ENCODE measurements around the gene C5AR1. TPM values are rescaled to one million over a fixed set of nuclear protein-coding genes. Genes with fewer than 3 reads are reported as not detected.
A peak's percentile ranks its signal among the peaks of the same experiment; 100 is the strongest.
"Not testable (repeated sequence)": the region's sequence is repeated elsewhere in the genome, so short reads cannot be mapped to it uniquely, and the experiment has no call there.

Gene C5AR1
- total RNA-seq, 4 donors from 2014 or later = 5.0 to 34.5 (median 12.7) TPM

DNA sequence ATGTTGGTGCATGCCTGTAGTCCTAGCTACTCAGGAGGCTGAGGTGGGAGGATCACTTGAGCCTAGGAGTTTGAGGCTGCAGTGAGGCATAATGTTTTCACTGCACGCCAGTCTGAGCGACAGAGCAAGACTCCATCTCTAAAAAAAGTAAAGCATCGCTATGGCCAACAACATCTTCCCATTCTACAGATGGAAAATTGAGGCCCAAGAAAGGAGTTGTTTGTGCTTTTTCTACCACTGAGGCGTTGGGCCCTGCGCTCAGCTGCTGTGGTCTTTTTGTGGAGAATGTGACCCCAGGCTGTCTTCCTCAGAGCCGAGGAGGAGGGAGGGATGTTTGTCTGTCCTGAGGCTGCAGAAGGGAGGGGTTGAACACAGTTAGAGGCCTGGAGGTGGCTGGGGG lies 21.8 kb downstream of the C5AR1 start:
- 70 to 77% methylated on average over 6 of the region's 6 CpGs for WGBS, 2 donors
- H3K27ac ChIP-seq = peak overlapping the region in 3 of 4 donors; percentile 19 to 72 (median 20)
- no peaks in the 10 kb centered on the region for H3K36me3 ChIP-seq
- no peaks in the 10 kb centered on the region for H3K27me3 ChIP-seq
- H3K4me1 ChIP-seq = peaks cover 0 to 5% (median 0%) of the 10 kb centered on the region in 4 donors
- H3K4me3 ChIP-seq = peak overlapping the region in 1 of 4 donors; percentile 26
- H3K9me3 ChIP-seq = no peaks in the 10 kb centered on the region
- no peak for DNase-seq (ENCODE audit: low spot score in 2 of 2)
- no peak for TF ChIP-seq POLR2A (IDR thresholded peaks at IDR 0.05)
- TF ChIP-seq, protein P1, sequence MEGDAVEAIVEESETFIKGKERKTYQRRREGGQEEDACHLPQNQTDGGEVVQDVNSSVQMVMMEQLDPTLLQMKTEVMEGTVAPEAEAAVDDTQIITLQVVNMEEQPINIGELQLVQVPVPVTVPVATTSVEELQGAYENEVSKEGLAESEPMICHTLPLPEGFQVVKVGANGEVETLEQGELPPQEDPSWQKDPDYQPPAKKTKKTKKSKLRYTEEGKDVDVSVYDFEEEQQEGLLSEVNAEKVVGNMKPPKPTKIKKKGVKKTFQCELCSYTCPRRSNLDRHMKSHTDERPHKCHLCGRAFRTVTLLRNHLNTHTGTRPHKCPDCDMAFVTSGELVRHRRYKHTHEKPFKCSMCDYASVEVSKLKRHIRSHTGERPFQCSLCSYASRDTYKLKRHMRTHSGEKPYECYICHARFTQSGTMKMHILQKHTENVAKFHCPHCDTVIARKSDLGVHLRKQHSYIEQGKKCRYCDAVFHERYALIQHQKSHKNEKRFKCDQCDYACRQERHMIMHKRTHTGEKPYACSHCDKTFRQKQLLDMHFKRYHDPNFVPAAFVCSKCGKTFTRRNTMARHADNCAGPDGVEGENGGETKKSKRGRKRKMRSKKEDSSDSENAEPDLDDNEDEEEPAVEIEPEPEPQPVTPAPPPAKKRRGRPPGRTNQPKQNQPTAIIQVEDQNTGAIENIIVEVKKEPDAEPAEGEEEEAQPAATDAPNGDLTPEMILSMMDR (IDR thresholded peaks at IDR 0.05) = no peak
- no peak for TF ChIP-seq EP300 (IDR thresholded peaks at IDR 0.05)

DNA sequence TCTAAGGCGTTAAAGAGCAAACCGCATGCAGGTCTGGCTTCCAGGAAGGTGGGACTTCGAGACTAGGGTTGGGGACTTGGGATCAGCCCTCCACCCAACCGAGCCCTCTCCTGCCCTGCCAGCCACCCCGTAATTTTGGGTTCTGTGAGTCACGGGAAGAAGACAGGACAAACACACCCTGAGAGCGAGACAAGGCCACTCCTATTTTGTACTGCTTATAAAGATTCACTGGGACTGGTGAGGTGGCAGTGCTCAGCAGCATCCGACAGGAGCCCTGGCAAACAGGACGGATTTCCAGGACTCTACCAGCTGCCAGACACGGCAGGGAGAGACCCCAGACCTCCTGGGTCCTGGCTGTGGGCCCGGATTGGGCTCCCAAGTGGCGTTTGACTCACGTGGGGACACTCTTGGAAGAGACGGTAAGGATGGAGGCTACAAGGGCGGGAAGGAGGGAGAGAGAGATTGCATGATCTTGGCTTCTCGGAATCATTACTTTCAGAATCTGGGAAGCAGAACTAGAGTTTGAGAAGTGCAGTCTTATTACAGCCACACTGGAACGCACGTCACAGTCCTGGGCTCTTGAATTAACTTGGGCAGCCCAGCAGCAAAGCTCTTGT lies 22.4 kb downstream of the C5AR1 start, which contains the start of gene C5AR2:
Gene C5AR2, plus strand, starts transcription at position 245 of the 617 bp plus-strand sequence. CDS start 8,625 bp downstream, outside the sequence.
- Histone ChIP-seq H3K36me3 (no peaks in the 10 kb centered on the region), H3K4me1 (peaks cover 0 to 5% (median 0%) of the 10 kb centered on the region in 4 donors), H3K27me3 (no peaks in the 10 kb centered on the region), H3K27ac (peak within 1 kb of the TSS in 3 of 4 donors; percentile 19 to 72 (median 43)), H3K9me3 (no peaks in the 10 kb centered on the region), H3K4me3 (peak within 1 kb of the TSS in 1 of 4 donors; percentile 26)
- WGBS, 2 donors = 50 to 53% methylated on average over 18 of the region's 18 CpGs
- TF ChIP-seq EP300 (IDR thresholded peaks at IDR 0.05) = peak in 1 of 2 donors; percentile 53
- TF ChIP-seq, protein P1 (IDR thresholded peaks at IDR 0.05) = no peak
- no peak for DNase-seq (ENCODE audit: low spot score in 2 of 2)

DNA sequence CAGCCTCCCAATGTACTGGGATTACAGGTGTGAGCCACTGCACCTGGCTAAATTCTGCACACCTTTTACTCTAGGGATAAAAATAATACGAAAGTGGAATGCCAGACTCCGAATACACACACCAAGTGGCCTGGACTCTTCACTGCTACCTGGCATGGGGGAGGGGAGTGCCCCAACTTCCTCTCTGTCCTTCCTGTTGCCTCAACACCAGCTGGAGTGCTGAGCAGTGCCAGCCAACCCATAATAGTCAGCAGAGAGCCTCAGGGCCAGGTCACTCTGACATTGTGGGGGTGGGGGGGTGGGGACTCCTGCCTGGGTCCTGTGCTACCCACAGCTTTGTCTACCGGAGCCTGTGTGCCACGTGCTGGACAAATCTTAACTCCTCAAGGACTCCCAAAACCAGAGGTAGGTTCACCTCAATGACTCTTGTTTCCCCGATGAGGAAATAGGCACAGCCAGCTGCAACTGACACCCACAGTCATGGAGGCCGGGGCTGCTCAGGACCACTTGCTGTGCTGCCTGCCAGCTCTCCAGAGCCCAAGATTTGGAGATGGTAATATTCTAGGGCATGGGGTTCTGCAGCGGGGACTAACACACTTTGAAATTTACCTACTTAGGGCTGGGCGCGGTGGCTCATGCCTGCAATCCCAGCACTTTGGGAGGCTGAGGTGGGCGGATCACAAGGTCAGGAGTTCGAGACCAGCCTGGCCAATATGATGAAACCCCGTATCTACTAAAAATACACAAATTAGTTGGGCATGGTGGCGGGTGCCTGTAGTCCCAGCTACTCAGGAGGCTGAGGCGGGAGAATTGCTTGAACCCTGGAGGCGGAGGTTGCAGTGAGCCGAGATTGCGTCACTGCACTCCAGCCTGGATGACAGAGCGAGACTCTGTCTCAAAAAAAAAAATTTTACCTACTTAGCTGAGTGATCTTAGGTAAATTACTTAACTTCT lies 27.4 kb downstream of the C5AR1 start:
- WGBS, 2 donors = 73 to 74% methylated on average over 18 of the region's 18 CpGs
- peak in 1 of 2 donors; percentile 59 for TF ChIP-seq EP300 (IDR thresholded peaks at IDR 0.05)
- H3K36me3 ChIP-seq, H3K9me3 ChIP-seq, H3K27me3 ChIP-seq, H3K4me1 ChIP-seq: not testable (repeated sequence)
- Histone ChIP-seq H3K27ac (peak overlapping the region in 1 of 4 donors; percentile 0), H3K4me3 (peak overlapping the region in 1 of 4 donors; percentile 29)
- peak; percentile 32 to 63 for DNase-seq (ENCODE audit: low spot score in 2 of 2)

DNA sequence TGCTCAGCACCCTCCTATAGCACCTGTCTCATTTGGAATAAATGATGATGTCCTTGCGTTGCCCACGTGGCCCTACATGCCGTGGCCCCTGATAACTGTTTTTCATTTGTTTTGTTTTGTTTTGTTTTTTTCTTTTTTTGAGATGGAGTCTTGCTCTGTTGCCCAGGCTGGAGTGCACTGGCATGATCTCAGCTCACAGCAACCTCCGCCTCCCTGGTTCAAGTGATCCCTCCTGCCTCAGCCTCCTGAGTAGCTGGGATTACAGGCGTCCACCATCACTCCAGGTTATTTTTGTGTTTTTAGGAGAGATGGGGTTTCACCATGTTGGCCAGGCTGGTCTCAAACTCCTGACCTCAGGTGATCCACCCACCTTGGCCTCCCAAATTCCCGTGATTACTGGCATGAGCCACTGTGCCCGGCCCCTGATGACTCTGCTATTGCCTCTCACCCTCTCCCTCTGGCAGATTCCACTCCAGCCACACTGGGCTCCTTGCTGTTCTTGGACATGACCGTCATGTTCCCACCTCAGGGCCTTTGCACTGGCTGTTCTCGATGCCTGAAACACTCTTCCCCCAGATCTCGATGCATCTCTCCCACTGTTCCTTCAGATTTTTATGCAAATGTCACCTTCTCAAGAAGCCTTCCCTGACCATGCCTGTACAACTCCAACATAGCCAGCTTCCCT lies 29.7 kb downstream of the C5AR1 start:
- Histone ChIP-seq H3K4me3 (no peak overlapping the region), H3K9me3 (no peaks in the 10 kb centered on the region), H3K27me3 (no peaks in the 10 kb centered on the region), H3K36me3 (no peaks in the 10 kb centered on the region), H3K27ac (no peak overlapping the region), H3K4me1 (no peaks in the 10 kb centered on the region)
- no peak for DNase-seq (ENCODE audit: low spot score in 2 of 2)
- WGBS, 2 donors = 78 to 82% methylated on average over 10 of the region's 10 CpGs
- TF ChIP-seq, protein P1 (IDR thresholded peaks at IDR 0.05) = no peak
- TF ChIP-seq POLR2A (IDR thresholded peaks at IDR 0.05) (no peak), EP300 (IDR thresholded peaks at IDR 0.05) (no peak)

DNA sequence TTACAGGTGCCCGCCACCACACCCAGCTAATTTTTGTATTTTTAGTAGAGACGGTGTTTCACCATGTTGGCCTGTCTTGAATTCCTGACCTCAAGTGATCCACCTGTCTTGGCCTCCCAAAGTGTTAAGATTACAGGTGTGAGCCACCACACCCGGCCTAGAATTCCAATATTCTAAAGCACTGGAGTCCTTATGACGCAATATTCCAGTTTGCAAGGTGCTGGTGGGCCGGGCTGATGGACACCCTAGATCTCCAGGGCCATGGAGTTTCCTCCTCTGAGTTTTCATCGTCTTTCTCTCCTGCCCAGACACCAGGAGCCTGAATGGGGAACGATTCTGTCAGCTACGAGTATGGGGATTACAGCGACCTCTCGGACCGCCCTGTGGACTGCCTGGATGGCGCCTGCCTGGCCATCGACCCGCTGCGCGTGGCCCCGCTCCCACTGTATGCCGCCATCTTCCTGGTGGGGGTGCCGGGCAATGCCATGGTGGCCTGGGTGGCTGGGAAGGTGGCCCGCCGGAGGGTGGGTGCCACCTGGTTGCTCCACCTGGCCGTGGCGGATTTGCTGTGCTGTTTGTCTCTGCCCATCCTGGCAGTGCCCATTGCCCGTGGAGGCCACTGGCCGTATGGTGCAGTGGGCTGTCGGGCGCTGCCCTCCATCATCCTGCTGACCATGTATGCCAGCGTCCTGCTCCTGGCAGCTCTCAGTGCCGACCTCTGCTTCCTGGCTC lies 31.0 kb downstream of the C5AR1 start:
- Histone ChIP-seq H3K36me3 (no peaks in the 10 kb centered on the region), H3K27ac (no peak overlapping the region), H3K9me3 (no peaks in the 10 kb centered on the region), H3K4me1 (no peaks in the 10 kb centered on the region), H3K4me3 (no peak overlapping the region), H3K27me3 (no peaks in the 10 kb centered on the region)
- TF ChIP-seq, protein P1 (IDR thresholded peaks at IDR 0.05) = no peak
- TF ChIP-seq EP300 (IDR thresholded peaks at IDR 0.05) = no peak
- DNase-seq (ENCODE audit: low spot score in 2 of 2) = no peak
- 88 to 95% methylated on average over 15 to 29 of the region's 29 CpGs for WGBS, 2 donors
